HG03439 (cell line): ENCODE results near the gene BCAS1.
A peak's percentile ranks its signal among the peaks of the same experiment; 100 is the strongest.

Experiments used
- ATAC-seq: cut with Tn5 transposase; IDR thresholded peaks from one replicate; pipeline ENCODE4 v1.9.1; 2021; ENCODE audit warnings: mild to moderate bottlenecking, moderate library complexity; ENCODE audit not compliant: unreplicated experiment

BCAS1 gene

DNA sequence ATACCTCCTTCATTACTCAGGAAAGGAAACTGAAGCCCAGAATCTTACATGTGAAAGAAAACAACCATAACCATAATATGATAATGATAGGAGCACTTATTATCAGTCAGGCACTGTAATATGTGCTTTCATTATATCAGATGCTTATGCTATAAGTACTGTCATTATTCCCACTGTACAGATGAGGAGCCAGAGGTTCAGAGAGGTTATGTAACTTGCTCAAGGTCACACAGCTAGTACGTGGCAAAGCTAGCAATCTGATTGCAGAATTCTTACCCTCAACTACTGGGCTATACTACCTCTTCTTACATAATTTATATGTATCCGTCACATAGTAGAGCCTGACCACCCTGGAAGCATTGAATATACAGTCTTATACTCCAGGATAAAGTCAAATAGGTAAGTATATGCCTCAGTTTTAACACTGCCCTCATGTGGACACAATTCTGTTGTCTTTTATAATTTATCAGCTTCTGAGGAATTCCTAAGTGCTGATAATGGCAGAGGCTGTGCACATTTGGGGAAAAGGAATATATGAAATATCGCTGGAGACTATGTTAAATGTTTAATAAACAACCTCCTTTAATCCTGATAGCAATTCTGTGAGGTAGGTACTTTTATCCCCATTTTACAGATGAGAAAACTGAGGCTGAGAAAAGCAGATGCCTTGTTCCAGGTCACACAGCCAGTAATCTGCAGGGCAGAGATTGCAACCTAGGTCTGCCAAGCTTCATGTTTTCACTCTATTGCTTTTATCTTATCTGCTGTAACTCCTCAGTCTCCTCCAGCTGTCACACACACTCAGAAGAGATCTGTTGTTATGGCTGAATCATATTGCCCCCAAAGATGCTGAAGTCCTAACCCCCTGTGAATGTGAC is 13.4 kb downstream of the BCAS1 start:
- ATAC-seq = no peak

DNA sequence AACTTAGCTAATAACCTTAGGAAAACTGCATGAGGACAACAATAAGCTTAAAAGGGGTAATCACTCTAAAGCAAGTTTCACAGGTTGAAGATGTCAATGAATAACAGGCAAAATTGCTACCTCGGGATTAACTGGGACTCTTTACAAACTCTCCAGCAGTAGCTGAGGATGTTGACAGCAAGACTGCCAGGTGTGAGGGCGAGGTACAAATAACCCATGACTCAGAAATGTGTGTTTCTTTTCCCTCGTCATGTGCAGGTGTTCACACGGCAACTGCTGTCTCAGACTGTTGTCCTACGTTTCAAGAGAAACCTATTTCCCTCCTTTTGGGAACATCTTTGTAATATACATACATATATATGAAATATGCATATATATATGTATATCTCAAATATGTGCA is 15.9 kb downstream of the BCAS1 start:
- no peak for ATAC-seq

DNA sequence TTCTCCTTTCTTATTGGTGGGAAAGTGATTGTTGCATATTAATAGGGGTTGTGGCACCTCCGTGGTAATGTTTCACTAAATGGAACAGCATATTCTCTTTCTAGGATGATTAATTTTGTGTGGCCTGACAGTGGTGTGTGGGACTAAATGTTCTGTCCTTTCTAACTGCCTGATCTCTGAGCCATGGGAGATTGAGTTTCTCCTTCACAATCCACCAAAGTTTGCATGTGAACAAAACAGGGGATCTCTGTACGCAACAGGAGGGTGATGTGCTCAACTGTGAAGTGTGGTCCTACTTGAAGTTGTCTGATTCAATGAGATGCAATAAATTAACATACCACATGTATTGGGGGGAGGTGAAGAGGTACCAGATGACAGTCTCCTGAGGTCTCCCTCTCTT is 19.3 kb downstream of the BCAS1 start:
- no peak for ATAC-seq

DNA sequence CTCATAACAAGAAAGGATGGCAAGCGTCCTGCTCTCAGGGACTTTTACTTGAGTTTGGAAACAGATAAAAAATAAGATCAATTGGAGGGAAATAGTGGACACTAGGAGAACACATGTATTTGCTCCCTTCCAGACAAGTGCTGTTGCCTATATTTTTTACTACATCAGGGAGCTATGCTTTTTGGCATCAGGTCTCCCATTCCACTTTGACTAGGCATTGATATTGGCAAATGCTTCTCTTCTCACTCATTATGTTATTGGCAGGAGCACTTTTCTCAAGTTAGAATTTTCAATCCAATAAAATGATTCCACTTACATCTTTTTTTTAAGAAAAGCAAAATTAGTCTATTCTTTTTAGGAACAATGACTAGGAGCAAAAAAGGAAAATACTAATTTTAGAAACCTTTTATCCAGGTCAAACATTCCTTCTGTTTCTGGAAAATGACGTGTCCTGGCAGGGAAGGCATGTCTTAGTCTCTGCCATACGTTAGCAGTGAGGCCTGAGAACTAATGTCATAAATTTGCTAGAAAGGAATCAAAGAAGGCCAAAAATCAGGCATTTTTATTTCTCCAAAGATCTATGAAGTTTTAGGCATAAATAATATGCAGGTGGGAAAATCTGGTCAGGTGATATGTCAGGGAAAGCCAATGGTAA is 21.4 kb downstream of the BCAS1 start:
- ATAC-seq = no peak

DNA sequence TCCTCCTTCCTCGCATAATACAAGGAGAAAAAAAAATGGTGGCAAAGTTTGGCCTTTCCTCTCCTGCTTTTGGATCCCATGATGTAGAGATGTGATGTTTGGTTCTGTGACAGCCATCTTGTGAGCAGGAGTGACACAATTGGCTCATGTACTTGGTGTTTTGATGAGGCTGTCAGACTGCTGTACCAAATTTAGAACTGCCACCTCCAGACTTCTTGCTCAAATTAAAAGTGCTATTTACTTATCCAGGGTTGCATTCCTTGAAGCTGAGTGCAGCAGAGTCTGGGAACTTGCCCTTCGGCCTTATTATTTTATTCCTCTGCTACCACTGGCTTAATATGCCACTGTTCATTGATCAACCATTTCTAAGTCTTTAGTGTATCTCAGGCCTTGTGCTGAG is 21.9 kb downstream of the BCAS1 start:
- no peak for ATAC-seq

DNA sequence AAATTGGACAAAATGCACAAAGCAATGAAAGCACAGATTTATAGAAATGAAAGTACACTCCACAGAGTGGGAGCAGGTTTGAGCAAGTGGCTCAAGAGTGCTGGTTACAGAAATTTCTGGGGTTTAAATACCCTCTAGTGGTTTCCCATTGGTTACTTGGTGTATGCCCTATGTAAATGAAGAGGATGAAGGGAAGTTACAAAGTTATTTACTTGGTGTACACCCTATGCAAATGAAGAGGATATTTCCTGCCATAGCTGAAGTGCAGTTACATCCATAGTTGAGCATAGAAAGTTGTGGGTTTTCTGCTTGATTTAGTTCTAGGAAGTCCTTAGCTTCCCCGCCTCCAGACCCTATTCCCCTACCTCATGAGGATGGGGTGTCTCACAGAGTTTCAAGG is 22.7 kb downstream of the BCAS1 start:
- ATAC-seq = no peak

DNA sequence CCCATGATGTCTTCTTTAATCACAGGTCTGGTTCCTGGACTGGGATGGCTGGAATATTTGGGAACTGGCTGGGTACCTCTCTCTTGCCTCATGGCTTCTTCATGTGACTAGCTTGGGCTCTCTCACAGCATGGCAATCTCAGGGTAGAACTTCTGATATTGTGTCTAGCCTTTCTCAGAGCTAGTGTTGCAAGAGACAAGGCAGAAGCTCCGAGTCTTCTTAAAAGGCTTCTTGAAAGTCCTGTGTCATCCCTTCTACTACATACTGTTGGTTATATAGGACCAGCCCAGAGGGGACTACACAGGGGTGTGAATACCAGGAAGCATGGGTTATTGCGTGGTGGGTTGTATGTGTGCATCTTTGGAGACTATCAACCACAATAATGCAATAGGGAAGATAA is 23.3 kb downstream of the BCAS1 start:
- no peak for ATAC-seq

DNA sequence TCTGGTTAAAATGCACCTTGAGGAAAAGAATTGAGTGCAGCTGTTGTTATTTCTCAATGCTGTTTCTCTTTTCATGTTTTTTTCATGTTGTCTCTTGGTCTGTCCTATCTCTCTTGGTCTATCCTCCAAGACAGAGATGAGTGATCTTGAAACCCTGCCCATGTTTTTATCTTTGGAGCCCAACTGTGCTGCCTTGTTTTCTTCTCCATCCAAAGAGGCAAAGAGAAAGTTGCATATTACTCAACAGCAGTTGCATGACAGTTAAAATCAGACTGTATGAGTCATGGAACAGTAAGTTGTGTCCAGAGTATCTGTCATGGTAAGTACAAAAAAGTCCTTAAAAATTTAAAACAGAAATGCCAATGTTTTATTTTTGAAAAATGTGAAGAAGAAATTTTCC is 26.2 kb downstream of the BCAS1 start:
- peak; percentile 71 for ATAC-seq

DNA sequence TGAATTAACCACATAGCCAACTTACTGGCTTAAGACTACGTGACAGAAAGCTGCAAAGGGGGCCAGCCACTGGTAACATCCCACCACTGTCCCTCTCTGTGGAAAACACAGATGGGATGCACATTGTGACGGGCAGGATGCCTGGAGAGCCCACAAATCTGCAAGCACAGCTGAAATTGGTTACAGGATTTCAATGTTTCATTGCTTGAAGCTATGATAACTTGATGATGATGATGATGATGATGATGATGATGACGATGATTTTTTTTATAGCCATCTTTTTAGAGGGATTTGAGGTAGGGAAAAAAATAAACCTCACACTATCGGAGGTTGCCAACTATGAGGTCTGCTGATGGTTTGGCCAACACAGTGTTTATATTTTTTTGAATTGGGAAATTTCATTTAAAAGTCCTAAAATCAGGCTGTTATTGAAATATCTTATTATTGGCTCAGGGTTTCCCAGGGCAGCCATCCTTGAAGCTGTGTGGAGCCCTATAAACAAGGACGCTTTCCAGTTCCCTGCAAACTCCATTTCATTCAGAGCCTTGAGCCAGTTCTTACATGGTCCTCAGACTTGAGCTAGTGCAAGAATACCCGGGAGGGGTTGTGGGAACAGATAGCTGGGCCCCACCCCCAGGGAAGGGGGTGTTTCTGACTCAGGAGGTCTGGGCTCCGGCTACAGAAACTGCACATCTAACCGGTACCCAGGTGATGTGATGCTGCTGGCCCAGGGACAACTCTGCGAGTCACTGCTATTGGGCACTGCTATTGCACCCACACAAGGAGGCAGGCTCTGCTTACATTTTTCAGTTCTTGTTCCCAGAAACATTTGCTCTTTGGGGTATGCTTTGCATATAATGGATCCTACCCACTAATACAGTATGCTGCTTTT is 27.1 kb downstream of the BCAS1 start:
- no peak for ATAC-seq

DNA sequence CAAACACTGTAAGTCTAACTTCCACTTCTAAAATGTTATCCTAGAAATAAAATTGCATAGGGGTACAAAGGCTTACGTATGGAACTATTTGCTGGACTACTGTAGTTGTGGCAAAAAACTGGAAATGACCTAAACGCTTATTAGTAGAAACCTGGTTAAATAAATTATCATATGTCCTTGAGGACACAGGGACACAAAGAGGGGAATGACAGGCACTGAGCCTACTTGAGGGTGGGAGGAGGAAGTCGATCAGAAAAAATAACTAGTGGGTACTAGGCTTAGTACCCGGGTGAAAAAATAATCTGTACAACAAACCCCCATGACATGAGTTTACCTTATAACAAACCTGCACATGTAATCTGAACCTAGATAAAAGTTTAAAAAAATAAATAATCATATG is 28.4 kb downstream of the BCAS1 start:
- no peak for ATAC-seq

DNA sequence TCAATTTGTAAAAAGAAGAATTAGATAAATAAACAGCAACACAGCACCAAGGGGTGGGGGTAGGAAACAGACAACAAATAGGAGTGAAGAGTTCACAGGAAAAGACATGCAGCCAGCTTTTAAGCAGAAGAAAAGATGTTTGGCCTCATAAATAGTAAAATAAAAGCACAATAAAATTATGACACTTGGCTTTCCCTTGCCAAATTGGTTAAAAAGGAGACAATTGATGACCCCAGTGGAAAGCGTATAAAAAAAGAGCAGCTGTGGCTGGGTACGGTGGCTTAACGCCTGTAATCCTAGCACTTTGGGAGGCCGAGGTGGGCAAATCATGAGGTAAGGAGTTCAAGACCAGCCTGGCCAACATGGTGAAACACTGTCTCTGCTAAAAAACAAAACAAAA is 29.1 kb downstream of the BCAS1 start:
- no peak for ATAC-seq

DNA sequence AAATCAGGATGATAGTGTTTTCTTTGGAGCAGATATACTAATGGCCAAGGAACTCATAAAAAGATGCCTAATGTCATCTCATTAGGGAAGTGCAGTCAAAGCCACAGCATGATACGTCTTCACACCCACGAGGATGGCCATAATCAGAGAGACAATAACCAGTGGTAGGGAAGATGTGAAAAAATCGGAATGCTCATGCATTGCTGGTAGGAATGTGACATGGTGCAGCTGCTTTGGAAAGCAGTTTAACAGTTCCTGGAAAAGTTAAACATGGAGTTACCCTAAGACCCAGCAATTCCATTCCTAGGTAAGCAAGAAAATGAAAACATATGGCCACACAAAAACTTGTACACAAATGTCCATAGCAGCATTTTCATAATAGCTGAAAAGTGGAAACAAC is 29.9 kb downstream of the BCAS1 start:
- ATAC-seq = no peak

DNA sequence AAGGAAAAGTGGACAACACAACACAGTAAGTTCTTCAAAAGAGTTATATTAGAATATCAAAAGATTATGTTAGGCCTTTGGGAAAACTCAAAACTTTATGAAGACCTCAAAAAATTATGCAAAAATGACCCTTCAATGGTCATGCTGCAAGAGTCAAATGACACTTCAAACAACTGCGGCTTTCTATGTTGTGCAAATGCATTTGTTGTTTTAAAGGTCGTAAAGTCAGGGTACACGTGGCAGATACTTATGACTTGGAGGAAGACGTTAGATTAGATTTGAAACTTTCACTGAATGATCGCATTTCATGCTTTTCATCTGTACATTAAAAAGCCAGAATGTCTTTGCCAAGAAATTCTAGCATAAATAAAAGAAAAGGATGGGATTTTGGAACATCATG is 31.4 kb downstream of the BCAS1 start:
- ATAC-seq = no peak

DNA sequence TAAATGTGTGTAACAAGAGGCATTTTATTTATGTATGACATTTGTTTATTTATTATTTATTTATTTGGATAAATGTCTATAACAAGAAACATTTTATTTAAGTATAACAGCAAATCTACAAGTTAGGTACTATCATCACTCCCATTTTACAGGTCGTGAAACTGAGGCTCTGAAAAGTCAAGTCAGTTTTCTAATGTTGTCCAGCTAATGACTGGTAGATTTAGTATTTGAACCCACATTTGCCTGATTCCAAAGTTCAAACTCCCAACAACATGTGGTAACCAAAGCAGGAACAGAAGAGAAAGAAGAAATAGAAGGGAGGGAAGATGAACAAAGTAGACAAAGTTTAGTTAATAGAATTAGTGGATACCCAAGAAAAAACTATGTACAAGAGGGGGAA is 32.9 kb downstream of the BCAS1 start:
- no peak for ATAC-seq

DNA sequence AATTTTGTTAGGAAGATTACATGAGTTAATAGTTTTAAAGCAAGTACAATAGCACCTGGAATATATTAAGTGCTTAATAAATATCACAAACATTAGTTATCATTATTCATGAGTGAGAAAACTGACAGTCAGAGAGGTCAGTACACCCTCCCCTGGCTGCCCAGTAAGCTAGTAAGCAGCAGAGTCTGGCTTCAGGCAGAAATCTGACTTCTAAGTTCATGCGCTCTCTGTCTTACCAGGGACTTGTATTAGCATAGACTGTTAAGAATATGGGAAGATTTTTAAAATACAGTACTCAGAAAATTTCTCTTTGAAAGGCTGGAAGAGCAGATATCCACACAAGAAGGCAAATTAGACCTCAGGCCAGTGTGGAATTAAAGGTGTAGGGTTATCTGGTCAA is 40.8 kb downstream of the BCAS1 start:
- no peak for ATAC-seq

DNA sequence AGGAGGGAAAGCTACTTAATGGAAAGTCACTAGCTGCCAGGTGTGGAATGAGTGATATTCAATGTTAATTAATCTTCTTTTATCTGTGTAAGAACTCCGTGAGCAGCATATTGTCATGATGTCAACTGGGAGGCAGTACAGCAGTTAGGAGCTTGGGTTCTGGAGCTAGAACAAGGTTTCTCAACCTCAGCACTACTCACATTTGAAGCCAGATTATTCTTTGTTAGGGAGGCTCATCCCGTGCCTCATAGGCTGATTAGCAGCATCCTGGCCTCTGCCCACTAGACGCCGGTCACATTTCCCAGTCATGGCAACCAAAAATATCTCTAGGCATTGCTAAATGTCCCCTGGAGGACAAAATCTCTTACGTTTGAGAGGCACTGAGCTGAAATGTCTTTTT is 41.2 kb downstream of the BCAS1 start:
- no peak for ATAC-seq

DNA sequence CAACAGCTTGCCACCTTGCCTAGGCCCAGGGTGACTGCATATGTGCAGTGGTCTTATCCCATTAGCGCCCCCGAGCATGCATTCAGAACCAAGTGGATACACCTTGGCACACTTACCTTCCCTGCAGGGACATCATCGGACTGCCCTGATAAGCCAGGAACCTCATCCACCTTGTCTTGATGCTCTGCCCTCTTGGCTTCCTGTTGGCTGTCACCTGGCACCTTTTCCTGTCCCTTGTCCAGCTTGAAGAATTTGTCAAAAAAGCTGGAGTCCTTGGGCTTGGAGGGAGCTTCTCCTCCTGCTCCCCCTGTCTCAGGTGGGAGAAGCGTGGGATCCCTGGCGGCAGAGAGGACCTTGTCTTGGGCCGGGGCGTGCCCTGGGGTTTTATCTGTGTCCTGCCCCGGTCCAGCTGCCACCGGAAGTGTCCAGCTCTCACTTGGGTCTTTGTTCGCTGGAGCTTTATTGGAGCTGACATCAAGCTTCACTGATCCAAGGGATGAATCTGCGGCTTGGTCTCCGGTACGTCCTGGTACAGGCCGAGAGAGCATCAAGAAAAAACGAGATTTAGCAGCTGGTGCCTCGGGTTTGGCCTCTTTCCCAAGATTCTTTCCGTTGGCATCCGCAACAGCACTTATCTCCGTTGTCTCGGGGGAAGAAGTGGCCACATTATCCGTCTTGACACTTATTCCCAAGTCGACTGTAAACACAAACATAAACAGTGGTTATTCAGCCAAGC is 42.0 kb downstream of the BCAS1 start:
- ATAC-seq = no peak

DNA sequence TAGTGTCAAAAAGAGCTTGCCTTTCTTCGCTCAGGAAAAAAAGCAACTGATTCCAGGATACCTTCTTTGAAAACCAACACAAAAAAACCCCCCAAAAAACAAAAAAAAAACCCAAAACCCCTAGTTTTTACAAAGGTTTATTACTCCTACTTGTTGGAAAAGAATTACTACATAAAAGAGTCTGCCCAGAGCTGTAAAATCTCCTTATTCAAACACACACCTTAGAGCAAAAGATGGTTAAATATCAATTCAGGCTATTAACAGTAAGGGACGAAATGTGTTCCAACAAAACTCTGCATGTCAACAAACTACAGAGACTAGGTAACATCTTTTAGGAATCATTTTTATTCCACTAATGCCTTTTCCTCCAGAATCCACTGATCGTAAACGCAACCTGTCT is 42.7 kb downstream of the BCAS1 start:
- no peak for ATAC-seq

DNA sequence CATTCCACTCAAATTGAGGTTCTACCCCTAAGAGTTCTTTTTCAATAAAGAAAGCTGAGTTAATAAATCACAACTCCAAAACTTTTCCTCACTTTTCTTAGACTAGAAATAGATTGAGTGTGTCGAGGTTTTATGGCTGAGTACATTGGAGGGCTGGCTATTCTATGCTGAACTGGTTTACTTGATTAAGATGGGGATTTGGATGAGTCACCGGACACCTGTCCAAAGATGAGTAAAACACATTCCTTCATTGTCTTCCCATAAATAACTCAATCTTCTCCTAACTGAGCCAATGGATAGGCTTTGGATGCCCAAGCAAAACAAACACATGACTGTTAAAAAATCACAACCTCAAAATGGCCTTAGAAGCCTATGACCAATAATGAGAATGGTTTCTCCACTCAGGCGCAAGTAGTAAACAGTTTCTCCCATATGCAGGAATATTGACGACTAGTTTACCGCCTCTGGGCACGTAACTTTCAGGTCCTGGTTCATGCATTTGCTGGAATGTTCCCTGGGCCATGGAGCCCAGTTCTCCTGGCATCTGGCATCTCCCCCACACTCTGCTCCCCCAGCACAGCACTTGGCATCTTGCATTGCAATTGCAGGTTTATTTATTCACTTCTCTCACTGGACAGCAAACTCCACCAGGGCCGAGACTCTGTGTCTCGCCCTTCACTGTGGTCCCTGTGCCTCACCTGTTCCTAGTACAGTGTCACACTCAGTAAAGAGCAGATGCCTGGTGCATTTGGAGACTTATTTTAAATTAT is 43.9 kb downstream of the BCAS1 start:
- ATAC-seq = no peak

DNA sequence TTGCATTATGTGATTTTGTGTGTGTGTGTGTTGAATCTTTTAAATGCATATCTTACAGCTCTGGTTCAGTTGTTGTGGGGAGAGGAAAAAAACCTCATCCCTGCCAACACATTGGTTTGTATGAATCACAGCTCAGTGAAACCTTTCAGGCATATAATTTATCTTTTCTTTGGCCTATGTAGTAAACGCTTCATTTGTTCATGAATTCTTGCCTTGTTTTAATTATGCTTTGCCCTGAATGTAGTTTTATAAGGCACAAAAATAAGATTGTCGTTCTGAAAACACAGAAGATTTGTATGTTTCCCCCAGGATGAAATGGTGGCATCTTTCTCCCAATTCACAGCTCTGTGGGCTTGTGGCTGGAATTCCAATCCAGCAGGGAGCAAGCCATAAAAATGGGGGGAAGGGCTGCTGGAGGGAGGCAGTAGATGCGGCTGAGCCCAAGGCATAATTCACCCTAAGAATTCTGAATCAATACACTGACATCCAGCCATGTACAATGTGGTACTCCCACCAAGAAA is 45.1 kb downstream of the BCAS1 start:
- no peak for ATAC-seq
